SK-N-SH (cell line): ENCODE data around the gene SDHAF3. TPM values are rescaled to one million over a fixed set of nuclear protein-coding genes. Genes with fewer than 3 reads are reported as not detected.

Experiments
- CTCF ChIA-PET: fragments of 300-600, 350-600 bp; formaldehyde crosslinking; extraction: SDS; loops from one replicate; lab custom pipeline; 2021; lab: Yijun Ruan, JAX
- POLR2A ChIA-PET: fragments of 350-600 bp; sonication (Branson Sonifier 250); formaldehyde crosslinking; extraction: SDS; loops from one replicate; lab custom pipeline; 2020; ENCODE audit warnings: antibody characterized with exemption, inconsistent platforms; lab: Yijun Ruan, JAX
- DNase-seq: peaks from one replicate; pipeline ENCODE4 v3.0.0; 2012
- H2AFZ ChIP-seq: fragments of 200-600 bp; sonication (generic); 2 replicates; pipeline ENCODE4 v1.8.1; 2016; ENCODE audit warnings: antibody characterized with exemption, mild to moderate bottlenecking, low read depth
- H3F3A ChIP-seq: fragments of 200-600 bp; sonication (generic); replicated peaks from 2 replicates; pipeline ENCODE3; 2016; ENCODE audit warnings: antibody characterized with exemption, mild to moderate bottlenecking; ENCODE audit not compliant: insufficient read depth
- H3K27ac ChIP-seq, 2 experiments: fragments of 200-500 bp in 1 of 2; fragments of 200-600 bp in 1 of 2; sonication (Bioruptor generic) in 1 of 2; sonication (generic), shearing (Covaris generic) in 1 of 2; 2 replicates each; pipeline versions ENCODE4 v1.5.1 to v1.6.1; 2014 to 2016; ENCODE audit warnings: low read depth in 2 of 2, inconsistent platforms in 1 of 2, low read length in 1 of 2, mild to moderate bottlenecking in 1 of 2, mixed read lengths in 1 of 2
- H3K27me3 ChIP-seq: fragments of 200-600 bp; sonication (generic), shearing (Covaris generic); 2 replicates; pipeline ENCODE4 v1.6.1; 2016; ENCODE audit warnings: mixed run types; ENCODE audit not compliant: insufficient read depth
- H3K36me3 ChIP-seq, 2 experiments: fragments of 200-500 bp in 1 of 2; fragments of 200-600 bp in 1 of 2; sonication (Bioruptor generic) in 1 of 2; sonication (generic) in 1 of 2; replicated peaks in 1 of 2; 2 replicates each; pipeline versions ENCODE3 to v1.5.1; 2014 to 2016; ENCODE audit warnings: low read length in 1 of 2, mild to moderate bottlenecking in 1 of 2; ENCODE audit not compliant: insufficient read depth in 2 of 2, control insufficient read depth in 1 of 2
- H3K4me1 ChIP-seq, 2 experiments: fragments of 200-500 bp in 1 of 2; fragments of 200-600 bp in 1 of 2; sonication (Bioruptor generic) in 1 of 2; sonication (generic), shearing (Covaris generic) in 1 of 2; 2 replicates each; pipeline versions ENCODE4 v1.5.1 to v1.6.1; 2014 to 2016; ENCODE audit warnings: low read depth in 1 of 2, low read length in 1 of 2, mixed run types in 1 of 2; ENCODE audit not compliant: insufficient read depth in 2 of 2, control insufficient read depth in 1 of 2
- H3K4me2 ChIP-seq: fragments of 200-600 bp; sonication (generic), shearing (Covaris generic); 2 replicates; pipeline ENCODE4 v1.6.1; 2017; ENCODE audit warnings: mixed run types
- H3K4me3 ChIP-seq, 2 experiments: fragments of 200-500 bp in 1 of 2; fragments of 200-600 bp in 1 of 2; sonication (Bioruptor generic) in 1 of 2; sonication (generic), shearing (Covaris generic) in 1 of 2; 2 replicates each; pipeline versions ENCODE4 v1.5.1 to v1.8.1; 2014 to 2016; ENCODE audit warnings: low read depth in 2 of 2, inconsistent platforms in 1 of 2, low read length in 1 of 2, mild to moderate bottlenecking in 1 of 2, mixed read lengths in 1 of 2, moderate library complexity in 1 of 2
- H3K79me2 ChIP-seq: fragments of 200-600 bp; sonication (generic); 2 replicates; pipeline ENCODE4 v1.8.1; 2017; ENCODE audit warnings: mild to moderate bottlenecking; ENCODE audit not compliant: insufficient read depth
- H3K9ac ChIP-seq: fragments of 200-600 bp; sonication (generic); 2 replicates; pipeline ENCODE4 v1.6.1; 2017; ENCODE audit warnings: mixed run types
- H3K9me2 ChIP-seq: fragments of 200-600 bp; sonication (generic); 2 replicates; pipeline ENCODE4 v1.6.1; 2017; ENCODE audit warnings: mixed run types
- H3K9me3 ChIP-seq: fragments of 200-600 bp; sonication (generic); 2 replicates; pipeline ENCODE4 v1.6.1; 2017; ENCODE audit warnings: mixed run types, mild to moderate bottlenecking, moderate library complexity
- H4K20me1 ChIP-seq: fragments of 200-600 bp; sonication (generic); 2 replicates; pipeline ENCODE4 v1.6.1; 2017; ENCODE audit warnings: mild to moderate bottlenecking, mixed run types; ENCODE audit not compliant: insufficient read depth
- CHD2 ChIP-seq: fragments of 150-350 bp; IDR thresholded peaks from 2 replicates; pipeline ENCODE4 v1.6.1; 2018; ENCODE audit warnings: low read length; ENCODE audit not compliant: partially characterized antibody
- EP300 ChIP-seq, 2 experiments: IDR thresholded peaks; 2 replicates each; pipeline versions ENCODE4 v1.4.0 to v1.6.1; 2012; ENCODE audit warnings: borderline replicate concordance in 1 of 2, low read depth in 1 of 2, low read length in 1 of 2
- EZH2phosphoT487 ChIP-seq: fragments of 200-600 bp; sonication (generic); IDR thresholded peaks from 2 replicates; pipeline ENCODE4 v1.6.1; 2017; ENCODE audit warnings: low read depth, mixed run types, mild to moderate bottlenecking, antibody characterized with exemption, moderate library complexity, borderline replicate concordance
- FOXM1 ChIP-seq: IDR thresholded peaks from 2 replicates; pipeline ENCODE4 v1.4.0; 2012; ENCODE audit warnings: low read depth, mild to moderate bottlenecking
- GATA2 ChIP-seq: sonication (generic); formaldehyde crosslinking; IDR thresholded peaks from 2 replicates; pipeline ENCODE4 v1.5.0; 2020; ENCODE audit warnings: mild to moderate bottlenecking, missing genetic modification reagents
- JUND ChIP-seq: IDR thresholded peaks from 2 replicates; pipeline ENCODE4 v1.4.0; 2012
- MEF2A ChIP-seq: IDR thresholded peaks from 2 replicates; pipeline ENCODE4 v1.4.0; 2012; ENCODE audit warnings: low read depth, borderline replicate concordance
- MXI1 ChIP-seq: IDR thresholded peaks from 2 replicates; pipeline ENCODE4 v1.6.1; 2012; ENCODE audit warnings: mild to moderate bottlenecking, low read depth, low read length, improper control_type of control experiment
- NFIC ChIP-seq: IDR thresholded peaks from 2 replicates; pipeline ENCODE4 v1.4.0; 2012; ENCODE audit warnings: borderline replicate concordance
- NRF1 ChIP-seq: IDR thresholded peaks from 2 replicates; pipeline ENCODE4 v1.6.1; 2012; ENCODE audit warnings: low read depth, mild to moderate bottlenecking, low read length
- PBX3 ChIP-seq: IDR thresholded peaks from 2 replicates; pipeline ENCODE4; 2012
- RAD21 ChIP-seq: IDR thresholded peaks from 2 replicates; pipeline ENCODE4 v1.6.1; 2012; ENCODE audit warnings: mild to moderate bottlenecking, low read length
- REST ChIP-seq: IDR thresholded peaks from 2 replicates; pipeline ENCODE4 v1.6.1; 2012; ENCODE audit warnings: mild to moderate bottlenecking, low read depth, low read length, moderate library complexity
- RXRA ChIP-seq: IDR thresholded peaks from 2 replicates; pipeline ENCODE4 v1.4.0; 2012; ENCODE audit warnings: low read depth, mild to moderate bottlenecking, borderline replicate concordance
- TAF1 ChIP-seq: IDR thresholded peaks from 2 replicates; pipeline ENCODE4 v1.6.1; 2012; ENCODE audit warnings: low read depth, mild to moderate bottlenecking, low read length, moderate library complexity, borderline replicate concordance
- ZBTB33 ChIP-seq: IDR thresholded peaks from 2 replicates; pipeline ENCODE4 v1.4.0; 2012; ENCODE audit warnings: low read depth, borderline replicate concordance
- WGBS: methylation state at CpG from one replicate; pipeline ENCODE4 v1.1.6; 2017; ENCODE audit warnings: low lambda C conversion rate; 5-methylcytosine and 5-hydroxymethylcytosine counted together
- polyA plus RNA-seq, 3 experiments: library from polyadenylated mRNA; depleted of rRNA; stranded (reverse); fragments of >200 nt; gene quantifications; 2 replicates each; pipeline ENCODE4 v1.2.3, GENCODE V29; 2012
- TF ChIP-seq, protein P1 (sequence below): IDR thresholded peaks from 2 replicates; pipeline ENCODE4 v1.4.0; 2012; ENCODE audit warnings: low read depth

The SDHAF3 gene
- polyA plus RNA-seq, 1 of the 3 experiments (the other 2 are of a cell fraction): 17.0 TPM

GRCh38 chr7:97096661-97097060 lies 20.8 kb upstream of the SDHAF3 start (continued):
- no peak for TF ChIP-seq REST
- no peak for TF ChIP-seq RAD21
- TF ChIP-seq PBX3: no peak
- no peak for TF ChIP-seq TAF1
- TF ChIP-seq, all 33 proteins: peak for 0

DNA sequence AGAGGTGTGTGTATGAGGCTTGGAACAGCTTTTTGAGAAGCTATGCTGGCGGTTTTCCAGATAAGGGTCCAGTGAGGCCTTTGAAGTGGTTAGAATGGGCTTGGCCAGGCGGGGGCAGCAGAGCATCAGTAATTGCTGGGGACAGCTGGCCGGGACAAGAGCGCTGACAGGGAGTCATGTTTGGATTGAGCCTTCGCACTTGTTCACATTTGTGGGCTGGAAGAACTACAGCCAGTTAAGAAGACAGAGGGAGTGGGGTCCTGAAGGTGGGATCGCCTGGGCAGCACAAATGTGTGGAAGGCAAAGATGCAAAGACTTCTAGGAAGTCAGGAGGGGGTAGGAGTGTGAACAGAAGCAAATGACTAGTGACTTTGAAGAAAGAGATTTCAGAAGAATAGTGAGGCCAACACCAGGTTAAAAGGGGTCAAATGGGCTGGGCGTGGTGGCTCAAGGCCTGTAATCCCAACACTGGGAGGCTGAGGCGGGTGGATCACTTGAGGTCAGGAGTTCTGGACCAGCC lies 12.7 kb upstream of the SDHAF3 start:
- Histone ChIP-seq H2AFZ (no peak overlapping the region), H3K36me3 (no peaks in the 10 kb centered on the region), H3F3A (no peaks in the 10 kb centered on the region), H3K9me3 (no peaks in the 10 kb centered on the region; the same call in 1 of the 2 replicates), H4K20me1 (no peaks in the 10 kb centered on the region), H3K4me1 (no peaks in the 10 kb centered on the region), H3K9ac (no peak overlapping the region), H3K27ac (no peak overlapping the region), H3K79me2 (no peaks in the 10 kb centered on the region), H3K27me3 (0 out of 2 replicates have a peak, but pooled peaks cover 3% of the 10 kb centered on the region), H3K4me3 (no peak overlapping the region), H3K9me2 (no peaks in the 10 kb centered on the region), H3K4me2 (no peak overlapping the region; the same call in 1 of the 2 replicates)
- ChIA-PET CTCF (interaction anchor here (0.5 to 4.4 kb wide), 59 partner anchors 9 to 1202 kb away, joined by 3 to 62 read pairs (median 5); partner anchors contain the start of gene SDHAF3), POLR2A (interaction anchor here (0.6 kb wide), 1 partner anchor 12 kb away, joined by 4 read pairs; no protein-coding TSS in a partner anchor)
- DNase-seq: peak; percentile 87
- WGBS: 6% methylated on average over 8 of the region's 8 CpGs
- TF ChIP-seq EP300 (IDR thresholded peaks at IDR 0.05; ENCODE audit: borderline replicate concordance in 1 of 2, low read depth in 1 of 2, low read length in 1 of 2) (no peak), RXRA (no peak), NFIC (peak; percentile 51; the same call in 1 of the 2 replicates), FOXM1 (no peak), MXI1 (no peak; the same call in 1 of the 2 replicates), EZH2phosphoT487 (no peak), ZBTB33 (no peak), NRF1 (no peak), MEF2A (no peak), REST (no peak), RAD21 (peak; percentile 99), GATA2 (CRISPR knock-in tag) (no peak), JUND (no peak), CHD2 (no peak)
- TF ChIP-seq, protein P1, sequence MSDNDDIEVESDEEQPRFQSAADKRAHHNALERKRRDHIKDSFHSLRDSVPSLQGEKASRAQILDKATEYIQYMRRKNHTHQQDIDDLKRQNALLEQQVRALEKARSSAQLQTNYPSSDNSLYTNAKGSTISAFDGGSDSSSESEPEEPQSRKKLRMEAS: no peak
